IPS-18a (cell line): Measurements from ENCODE around the gene MACROD2.

Experiments used
- H3K27ac ChIP-seq: one replicate; pipeline ENCODE4 v1.5.1; 2013; ENCODE audit warnings: low read length
- H3K27me3 ChIP-seq: one replicate; pipeline ENCODE4 v1.6.1; 2013; ENCODE audit warnings: mild to moderate bottlenecking, low read length; ENCODE audit not compliant: control insufficient read depth, insufficient read depth
- H3K36me3 ChIP-seq: one replicate; pipeline ENCODE4 v1.6.1; 2013; ENCODE audit warnings: low read depth, low read length; ENCODE audit not compliant: control insufficient read depth
- H3K4me1 ChIP-seq: one replicate; pipeline ENCODE4 v1.6.1; 2013; ENCODE audit warnings: low read depth, low read length; ENCODE audit not compliant: control insufficient read depth
- H3K4me3 ChIP-seq: one replicate; pipeline ENCODE4 v1.5.1; 2013; ENCODE audit warnings: low read length
- H3K9ac ChIP-seq: one replicate; pipeline ENCODE4 v1.6.1; 2013; ENCODE audit warnings: mild to moderate bottlenecking, low read length, moderate library complexity
- H3K9me3 ChIP-seq: one replicate; pipeline ENCODE4 v1.6.1; 2013; ENCODE audit warnings: low read depth, low read length; ENCODE audit not compliant: control insufficient read depth

The MACROD2 gene

DNA sequence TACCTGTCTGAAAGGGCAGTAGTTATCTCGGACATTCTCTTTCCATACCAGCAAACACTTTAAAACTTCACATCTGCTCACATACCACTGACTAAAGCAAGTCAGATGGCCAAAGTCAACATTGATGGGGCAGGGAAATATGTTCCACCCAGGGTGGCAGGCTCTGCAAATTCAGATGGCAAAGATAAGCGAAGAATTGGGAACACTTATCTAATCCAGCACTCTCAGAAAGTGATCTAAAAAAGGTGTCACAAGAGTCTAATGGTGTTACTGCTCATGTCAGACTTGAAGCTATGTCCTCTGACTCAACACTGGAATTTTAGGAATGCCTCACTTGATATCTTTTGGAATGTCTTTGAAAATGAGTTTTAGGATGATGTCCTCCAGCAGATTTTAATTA lies 1491.7 kb downstream of the MACROD2 start:
- Histone ChIP-seq H3K9ac (no peak overlapping the region), H3K4me1 (peaks cover 10% of the 10 kb centered on the region), H3K27me3 (no peaks in the 10 kb centered on the region), H3K4me3 (no peak overlapping the region), H3K27ac (no peak overlapping the region), H3K36me3 (no peaks in the 10 kb centered on the region), H3K9me3 (no peaks in the 10 kb centered on the region)

DNA sequence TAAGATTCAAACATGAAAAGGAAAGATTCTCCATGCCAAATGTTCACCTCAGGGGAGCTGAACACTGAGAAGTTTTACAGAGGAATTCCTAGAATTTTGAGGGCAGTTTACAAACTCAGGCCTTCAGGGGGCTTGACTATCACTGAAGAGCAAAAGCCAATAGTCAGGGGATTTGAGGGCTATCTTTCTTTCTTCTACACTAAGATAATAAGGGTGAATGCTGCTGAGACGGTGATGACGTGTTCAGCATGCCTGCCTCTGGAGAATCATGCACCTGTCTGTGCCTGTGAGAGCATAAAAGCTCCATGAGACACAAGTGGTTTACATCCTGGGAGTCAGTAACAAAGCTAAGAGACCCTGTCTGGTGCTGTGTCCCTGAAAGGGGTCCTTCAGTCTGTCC lies 1492.4 kb downstream of the MACROD2 start:
- Histone ChIP-seq H3K4me3 (no peak overlapping the region), H3K36me3 (no peaks in the 10 kb centered on the region), H3K4me1 (peaks cover 10% of the 10 kb centered on the region), H3K27ac (no peak overlapping the region), H3K9ac (no peak overlapping the region), H3K9me3 (no peaks in the 10 kb centered on the region), H3K27me3 (no peaks in the 10 kb centered on the region)

DNA sequence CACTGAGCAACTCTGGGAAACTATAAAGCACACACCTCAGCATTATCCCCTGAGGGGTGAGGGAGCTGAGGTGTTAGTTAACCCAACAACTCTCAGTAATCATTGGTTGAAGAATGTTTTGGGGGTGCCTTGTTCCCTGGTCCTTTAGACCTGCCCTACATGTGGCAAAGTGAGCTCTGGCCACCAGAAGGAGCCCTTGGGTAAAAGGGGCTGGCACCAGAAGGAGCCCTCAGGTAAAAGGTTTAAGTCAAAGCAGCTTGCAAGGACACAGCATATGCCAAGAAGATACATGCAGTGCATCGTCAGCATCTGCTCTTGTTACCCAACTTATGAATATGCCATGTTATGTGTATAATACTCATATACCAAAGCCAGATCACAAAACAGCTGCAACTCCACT lies 1496.3 kb downstream of the MACROD2 start:
- no peak overlapping the region for H3K4me3 ChIP-seq
- H3K9ac ChIP-seq: no peak overlapping the region
- H3K4me1 ChIP-seq: peaks cover 3% of the 10 kb centered on the region
- H3K27ac ChIP-seq: no peak overlapping the region
- H3K9me3 ChIP-seq: no peaks in the 10 kb centered on the region
- H3K36me3 ChIP-seq: no peaks in the 10 kb centered on the region
- no peaks in the 10 kb centered on the region for H3K27me3 ChIP-seq

DNA sequence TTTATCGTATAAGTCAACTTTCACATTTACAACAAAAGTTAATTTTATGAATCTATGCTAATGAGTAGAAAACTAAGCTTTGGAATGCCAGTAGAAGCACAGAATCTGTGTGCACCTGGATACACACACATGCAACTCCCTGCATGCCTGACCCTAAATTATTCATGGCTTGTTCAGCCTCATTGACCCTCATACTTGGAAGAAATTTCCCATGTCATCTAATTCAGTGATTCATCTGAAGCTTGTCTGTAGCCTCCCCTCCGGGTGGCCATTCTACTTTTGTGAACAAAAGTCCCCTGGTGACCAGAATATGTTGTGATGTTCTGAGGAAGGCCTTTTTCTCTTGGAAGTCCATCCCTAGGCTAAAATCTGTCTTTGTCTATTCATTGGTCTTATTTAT lies 1499.5 kb downstream of the MACROD2 start:
- H3K4me3 ChIP-seq: no peak overlapping the region
- no peak overlapping the region for H3K27ac ChIP-seq
- no peaks in the 10 kb centered on the region for H3K27me3 ChIP-seq
- peaks cover 4% of the 10 kb centered on the region for H3K4me1 ChIP-seq
- no peaks in the 10 kb centered on the region for H3K36me3 ChIP-seq
- H3K9ac ChIP-seq: no peak overlapping the region
- no peaks in the 10 kb centered on the region for H3K9me3 ChIP-seq

DNA sequence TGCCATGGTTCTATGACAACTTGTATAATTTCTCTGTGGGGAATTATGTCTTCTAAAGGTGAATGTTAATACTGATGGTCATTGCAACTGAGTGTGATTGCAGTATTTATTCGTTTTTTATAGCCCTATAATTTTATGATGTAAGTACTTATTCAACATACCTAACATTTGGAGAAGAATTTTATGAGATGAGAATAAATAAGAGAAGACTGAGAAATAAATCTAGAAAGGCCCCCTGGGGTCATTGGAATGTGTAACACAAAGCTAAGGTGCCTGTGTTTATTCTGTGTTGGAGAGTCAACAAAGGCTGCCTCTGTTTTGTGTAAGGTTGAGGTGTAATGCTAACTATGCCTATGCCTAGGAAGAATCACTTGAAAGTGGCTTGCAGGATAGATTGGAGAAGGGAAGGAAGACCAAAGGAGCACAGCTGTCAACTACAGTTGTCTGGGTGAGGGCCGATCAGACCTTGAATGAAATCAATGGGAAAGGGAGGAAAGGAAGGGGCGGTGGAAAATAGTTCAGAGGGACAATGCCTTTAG lies 1501.3 kb downstream of the MACROD2 start:
- H3K9ac ChIP-seq: no peak overlapping the region
- no peak overlapping the region for H3K27ac ChIP-seq
- H3K27me3 ChIP-seq: no peaks in the 10 kb centered on the region

DNA sequence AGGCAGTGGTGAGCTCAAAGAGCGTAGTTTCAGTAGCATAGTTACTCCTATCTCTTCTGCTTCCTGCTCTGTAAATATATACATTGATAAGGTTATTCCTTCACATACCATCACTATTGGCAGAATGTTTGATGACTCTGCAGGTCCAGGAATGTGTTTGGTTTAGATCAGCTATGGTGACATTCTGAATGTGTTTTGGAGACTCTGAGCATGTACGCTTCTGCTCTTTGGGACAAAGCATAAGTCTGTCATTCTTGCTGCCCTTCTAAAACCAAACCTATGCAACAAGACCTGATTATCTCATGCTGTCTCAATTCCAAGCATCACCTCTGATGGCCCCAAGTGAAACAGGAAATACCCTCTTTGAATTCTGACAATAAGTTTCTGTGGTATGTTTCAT lies 1503.6 kb downstream of the MACROD2 start:
- peaks cover 4% of the 10 kb centered on the region for H3K4me1 ChIP-seq
- H3K36me3 ChIP-seq: no peaks in the 10 kb centered on the region
- H3K27me3 ChIP-seq: no peaks in the 10 kb centered on the region
- H3K4me3 ChIP-seq: no peak overlapping the region
- H3K27ac ChIP-seq: no peak overlapping the region
- no peak overlapping the region for H3K9ac ChIP-seq
- H3K9me3 ChIP-seq: no peaks in the 10 kb centered on the region

More for the DNA sequence above, 1501.3 kb downstream of the MACROD2 start:
- H3K9me3 ChIP-seq: no peaks in the 10 kb centered on the region
- peaks cover 4% of the 10 kb centered on the region for H3K4me1 ChIP-seq
- no peaks in the 10 kb centered on the region for H3K36me3 ChIP-seq
- no peak overlapping the region for H3K4me3 ChIP-seq

DNA sequence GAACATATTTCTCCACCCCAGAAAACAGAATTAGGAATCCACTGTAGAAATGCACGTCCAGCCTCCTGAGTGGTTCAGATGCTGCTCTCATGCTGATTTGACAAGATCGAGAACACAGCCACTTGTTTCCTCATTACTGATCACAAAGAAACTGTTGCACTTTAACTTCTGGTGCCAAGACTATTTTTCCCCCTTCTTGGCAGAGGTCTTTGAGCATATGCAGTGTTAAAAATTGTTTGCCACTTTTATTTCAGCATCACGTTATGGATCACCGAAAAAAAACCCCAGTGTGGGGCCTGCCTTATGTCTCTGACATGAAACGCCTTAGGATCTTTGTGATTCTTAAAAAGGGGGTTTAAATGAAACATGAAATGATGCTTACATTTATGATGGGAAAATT lies 1511.0 kb downstream of the MACROD2 start:
- no peak overlapping the region for H3K27ac ChIP-seq
- H3K4me3 ChIP-seq: no peak overlapping the region

DNA sequence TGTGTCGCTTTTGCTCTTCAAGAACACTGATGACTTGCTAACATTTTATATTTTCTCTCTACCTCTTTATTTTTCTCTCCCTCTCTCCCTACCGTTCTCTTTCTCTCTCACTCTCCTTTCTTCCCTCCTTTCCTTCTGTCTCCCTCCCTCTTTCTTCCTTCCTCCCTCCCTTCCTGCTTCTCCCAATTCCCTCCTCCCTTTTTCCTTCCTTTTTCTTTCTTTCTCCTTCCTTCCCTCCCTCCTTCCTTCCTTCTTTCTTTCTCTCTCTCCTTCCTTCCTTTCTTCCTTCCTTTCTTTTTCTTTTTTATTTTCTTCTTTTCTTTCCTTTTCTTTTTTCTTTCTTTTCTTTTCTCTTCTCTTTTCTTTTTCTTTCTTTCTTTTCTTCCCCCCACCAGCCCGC lies 1511.8 kb downstream of the MACROD2 start:
- Histone ChIP-seq H3K27ac (no peak overlapping the region), H3K36me3 (no peaks in the 10 kb centered on the region), H3K9me3 (no peaks in the 10 kb centered on the region), H3K4me1 (no peaks in the 10 kb centered on the region), H3K27me3 (no peaks in the 10 kb centered on the region), H3K9ac (no peak overlapping the region), H3K4me3 (no peak overlapping the region)

More for the DNA sequence above, 1511.0 kb downstream of the MACROD2 start:
- Histone ChIP-seq H3K9me3 (no peaks in the 10 kb centered on the region), H3K9ac (no peak overlapping the region), H3K36me3 (no peaks in the 10 kb centered on the region), H3K27me3 (no peaks in the 10 kb centered on the region), H3K4me1 (no peaks in the 10 kb centered on the region)

DNA sequence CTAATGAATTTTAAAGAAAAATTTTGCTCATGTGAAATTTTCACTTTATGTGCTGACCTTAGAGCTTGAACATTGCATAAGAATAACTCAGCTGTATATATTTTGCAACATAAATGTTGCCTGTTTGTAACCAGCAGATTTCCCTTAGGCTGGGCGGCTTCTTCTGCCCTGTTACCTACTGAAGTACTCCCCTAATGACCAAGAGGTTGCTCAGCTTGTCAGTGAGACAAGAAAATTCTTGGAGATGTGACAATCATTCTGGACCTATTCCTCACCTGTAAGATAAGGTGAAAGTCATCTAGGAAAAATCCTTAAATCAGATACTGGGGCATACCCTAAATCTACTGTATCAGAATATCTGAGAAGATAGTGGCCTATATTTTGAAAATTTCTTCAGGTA lies 1516.2 kb downstream of the MACROD2 start:
- no peaks in the 10 kb centered on the region for H3K9me3 ChIP-seq
- H3K4me1 ChIP-seq: no peaks in the 10 kb centered on the region
- no peaks in the 10 kb centered on the region for H3K36me3 ChIP-seq
- H3K27ac ChIP-seq: no peak overlapping the region
- no peak overlapping the region for H3K9ac ChIP-seq
- H3K4me3 ChIP-seq: no peak overlapping the region
- no peaks in the 10 kb centered on the region for H3K27me3 ChIP-seq

DNA sequence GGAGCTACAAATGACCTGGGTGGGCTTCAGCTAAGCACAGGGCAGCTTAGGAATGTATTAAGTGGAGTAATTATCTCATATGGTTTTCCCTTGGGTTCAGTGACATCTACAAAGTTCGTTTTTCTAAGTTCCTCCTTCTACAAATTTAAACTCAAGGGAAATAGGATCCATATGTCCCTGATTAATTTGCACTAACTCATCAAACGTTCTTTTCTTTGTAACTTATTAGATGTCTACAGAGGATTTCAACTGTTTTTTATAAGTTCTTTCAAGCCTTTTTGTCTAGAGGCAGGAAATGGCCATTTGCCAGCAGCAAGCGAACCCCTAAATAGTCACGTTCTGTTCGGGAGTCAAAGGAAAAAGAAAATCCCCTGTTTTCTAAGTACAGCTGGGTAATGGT lies 1517.6 kb downstream of the MACROD2 start:
- Histone ChIP-seq H3K4me3 (no peak overlapping the region), H3K27ac (no peak overlapping the region), H3K27me3 (no peaks in the 10 kb centered on the region), H3K36me3 (no peaks in the 10 kb centered on the region), H3K9ac (no peak overlapping the region), H3K9me3 (no peaks in the 10 kb centered on the region), H3K4me1 (no peaks in the 10 kb centered on the region)

DNA sequence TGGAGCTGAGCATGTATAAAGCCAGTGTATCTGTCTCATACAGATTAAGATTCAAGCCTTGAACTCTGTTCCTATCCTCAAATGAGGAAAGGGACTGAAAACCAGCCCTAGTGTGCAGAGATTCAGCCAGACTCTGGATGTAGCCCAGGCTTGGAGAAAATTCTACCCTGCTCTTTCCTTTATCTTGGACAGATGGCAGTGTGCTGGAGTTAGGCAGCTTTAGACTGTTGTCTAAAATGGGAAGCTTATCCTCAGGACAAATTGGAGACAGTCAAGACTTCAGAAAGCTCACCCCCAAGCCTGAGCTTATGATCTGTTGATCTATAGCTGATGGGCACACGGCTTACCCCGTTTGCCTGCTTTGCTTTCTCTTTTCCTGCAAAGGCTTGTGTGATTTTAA lies 1520.4 kb downstream of the MACROD2 start:
- Histone ChIP-seq H3K4me3 (no peak overlapping the region), H3K27me3 (no peaks in the 10 kb centered on the region), H3K4me1 (no peaks in the 10 kb centered on the region), H3K9ac (no peak overlapping the region), H3K36me3 (no peaks in the 10 kb centered on the region), H3K9me3 (no peaks in the 10 kb centered on the region), H3K27ac (no peak overlapping the region)

DNA sequence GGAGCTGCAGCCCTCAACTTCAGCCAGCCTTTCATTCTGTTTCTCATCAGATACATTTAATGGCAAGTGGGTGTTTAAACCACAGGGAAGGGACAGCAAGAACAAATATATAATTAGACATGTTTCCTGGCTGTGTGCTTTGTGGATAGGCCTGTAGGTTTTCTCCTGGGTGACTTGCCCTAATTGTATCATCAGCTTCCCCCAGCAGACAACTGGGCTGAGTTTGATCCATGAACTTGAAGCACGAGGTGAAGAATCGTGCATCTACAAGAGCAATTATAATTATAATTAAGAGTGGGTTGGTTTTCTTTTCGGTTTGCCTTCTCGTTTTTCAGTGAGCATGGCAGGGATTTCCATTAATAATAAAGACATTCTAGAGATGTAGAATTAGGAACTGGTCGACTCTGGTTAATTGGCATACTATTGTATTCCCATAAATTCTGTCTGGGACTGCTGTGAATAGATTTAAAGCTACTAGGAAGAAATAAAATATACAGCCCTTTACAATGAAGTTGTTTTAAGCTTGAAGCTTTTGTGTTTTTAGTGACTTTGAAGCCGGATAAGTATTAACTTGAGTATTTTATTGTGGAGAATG lies 1525.7 kb downstream of the MACROD2 start:
- Histone ChIP-seq H3K4me1 (no peaks in the 10 kb centered on the region), H3K27ac (no peak overlapping the region), H3K9me3 (no peaks in the 10 kb centered on the region), H3K9ac (no peak overlapping the region), H3K27me3 (no peaks in the 10 kb centered on the region), H3K4me3 (no peak overlapping the region), H3K36me3 (no peaks in the 10 kb centered on the region)
